Breast epithelium (tissue), 3 donors: ENCODE measurements around the gene AMBP.

Experiments used
- CTCF ChIP-seq, 3 donors: fragments of 450-650 bp; IDR thresholded peaks; one replicate each; pipeline ENCODE4 v1.5.1; 2016 to 2017; ENCODE audit warnings: antibody characterized with exemption in 3 of 3, mild to moderate bottlenecking in 3 of 3, moderate library complexity in 3 of 3
- POLR2AphosphoS5 ChIP-seq, 3 donors: sonication (generic); formaldehyde crosslinking; IDR thresholded peaks; one replicate each; pipeline ENCODE4 v1.6.1; 2017; ENCODE audit warnings: antibody characterized with exemption in 3 of 3

GRCh38 chr9:114116126-114116747 lies 38.1 kb upstream of the AMBP start:
- TF ChIP-seq POLR2AphosphoS5 (IDR thresholded peaks at IDR 0.05) (no peak), CTCF (IDR thresholded peaks at IDR 0.05) (no peak)
